Subcutaneous abdominal adipose tissue (tissue), 5 donors: ENCODE results near the gene HSPB1.
"Not testable (repeated sequence)": the region's sequence is repeated elsewhere in the genome, so short reads cannot be mapped to it uniquely, and the experiment has no call there.

Experiments used
- H3K27ac ChIP-seq: one replicate; pipeline ENCODE4 v1.7.0; 2013; ENCODE audit warnings: low read depth, mild to moderate bottlenecking, inconsistent platforms, low read length, moderate library complexity
- H3K27me3 ChIP-seq, 5 donors: one replicate each; pipeline ENCODE4 v1.7.0; 2013; ENCODE audit warnings: low read length in 5 of 5, inconsistent platforms in 1 of 5; ENCODE audit not compliant: control insufficient read depth in 5 of 5, insufficient read depth in 4 of 5
- H3K36me3 ChIP-seq, 5 donors: one replicate each; pipeline ENCODE4 v1.7.0; 2013; ENCODE audit warnings: low read length in 5 of 5; ENCODE audit not compliant: control insufficient read depth in 5 of 5, insufficient read depth in 5 of 5
- H3K4me1 ChIP-seq, 5 donors: one replicate each; pipeline ENCODE4 v1.7.0; 2013; ENCODE audit warnings: low read length in 5 of 5, mild to moderate bottlenecking in 3 of 5, moderate library complexity in 1 of 5; ENCODE audit not compliant: control insufficient read depth in 5 of 5, insufficient read depth in 5 of 5
- H3K4me3 ChIP-seq, 5 donors: one replicate each; pipeline ENCODE4 v1.7.0; 2013; ENCODE audit warnings: low read length in 5 of 5, low read depth in 1 of 5
- H3K9ac ChIP-seq, 5 donors: one replicate each; pipeline ENCODE4 v1.7.0; 2013; ENCODE audit warnings: low read length in 5 of 5, mild to moderate bottlenecking in 4 of 5, moderate library complexity in 3 of 5
- H3K9me3 ChIP-seq, 5 donors: one replicate each; pipeline ENCODE4 v1.7.0; 2013; ENCODE audit warnings: low read length in 5 of 5; ENCODE audit not compliant: control insufficient read depth in 5 of 5
- donor health status: healthy.
- donor health status: healthy.
- donor health status: healthy.
- donor health status: healthy.
- donor health status: healthy.

HSPB1 gene

DNA sequence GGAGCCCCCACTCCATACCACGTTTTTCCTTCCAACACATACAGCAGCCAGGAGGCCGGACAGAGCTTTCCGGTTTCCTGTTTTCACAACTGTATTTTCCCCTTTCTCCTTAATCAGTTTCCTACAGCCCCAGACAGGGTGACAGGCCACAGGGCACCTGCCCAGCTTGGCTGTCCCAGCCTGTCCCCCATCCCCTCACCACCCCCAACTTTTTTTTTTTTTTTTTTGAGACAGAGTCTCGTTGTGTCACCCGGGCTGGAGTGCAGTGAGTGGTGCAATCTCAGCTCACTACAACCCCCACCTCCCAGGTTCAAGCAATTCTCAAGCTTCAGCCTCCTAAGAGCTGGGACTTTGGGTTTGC is 10.3 kb upstream of the HSPB1 start:
- no peaks in the 10 kb centered on the region for H3K27me3 ChIP-seq
- peaks cover 19 to 55% (median 47%) of the 10 kb centered on the region in 5 donors for H3K4me1 ChIP-seq
- H3K27ac ChIP-seq, result peak overlapping the region; percentile 100
- peak overlapping the region; percentile 25 to 66 (median 59) for H3K4me3 ChIP-seq
- H3K36me3 ChIP-seq, result no peaks in the 10 kb centered on the region
- no peaks in the 10 kb centered on the region for H3K9me3 ChIP-seq
- peak overlapping the region in 4 of 5 donors; percentile 69 to 87 (median 78) for H3K9ac ChIP-seq

DNA sequence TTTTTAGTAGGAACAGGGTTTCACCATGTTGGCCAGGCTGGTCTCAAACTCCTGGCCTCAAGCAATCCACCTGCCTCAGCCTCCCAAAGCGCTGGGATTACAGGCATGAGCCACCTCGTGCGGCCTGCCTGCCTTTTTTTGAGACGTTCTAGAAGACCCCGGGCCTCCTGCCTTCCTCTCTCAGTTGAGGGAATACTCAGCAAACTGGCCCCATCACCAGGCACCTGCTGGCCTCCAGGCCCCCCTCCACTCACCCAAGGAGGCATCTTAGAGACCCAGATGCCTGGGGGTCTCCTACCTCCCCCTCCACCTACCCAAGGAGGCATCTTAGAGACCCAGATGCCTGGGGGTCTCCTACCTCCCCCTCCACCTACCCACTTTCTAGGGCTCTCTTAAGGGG is 9.6 kb upstream of the HSPB1 start:
- not testable (repeated sequence) for H3K9me3 ChIP-seq, H3K4me3 ChIP-seq, H3K27me3 ChIP-seq, H3K36me3 ChIP-seq
- peak overlapping the region in 2 of 5 donors; percentile 2 to 32 for H3K9ac ChIP-seq
- peaks cover 19 to 61% (median 52%) of the 10 kb centered on the region in 5 donors for H3K4me1 ChIP-seq
- H3K27ac ChIP-seq, result peak overlapping the region; percentile 100

- Histone ChIP-seq H3K27me3 (no peaks in the 10 kb centered on the region), H3K4me1 (peaks cover 19 to 61% (median 52%) of the 10 kb centered on the region in 5 donors), H3K4me3 (no peak overlapping the region), H3K27ac (peak overlapping the region; percentile 100), H3K9me3 (no peaks in the 10 kb centered on the region), H3K9ac (peak overlapping the region in 3 of 5 donors; percentile 2 to 87 (median 32)), H3K36me3 (no peaks in the 10 kb centered on the region)
Observed at GRCh38 chr7:76293407-76293901, 9.0 kb upstream of the HSPB1 start.

DNA sequence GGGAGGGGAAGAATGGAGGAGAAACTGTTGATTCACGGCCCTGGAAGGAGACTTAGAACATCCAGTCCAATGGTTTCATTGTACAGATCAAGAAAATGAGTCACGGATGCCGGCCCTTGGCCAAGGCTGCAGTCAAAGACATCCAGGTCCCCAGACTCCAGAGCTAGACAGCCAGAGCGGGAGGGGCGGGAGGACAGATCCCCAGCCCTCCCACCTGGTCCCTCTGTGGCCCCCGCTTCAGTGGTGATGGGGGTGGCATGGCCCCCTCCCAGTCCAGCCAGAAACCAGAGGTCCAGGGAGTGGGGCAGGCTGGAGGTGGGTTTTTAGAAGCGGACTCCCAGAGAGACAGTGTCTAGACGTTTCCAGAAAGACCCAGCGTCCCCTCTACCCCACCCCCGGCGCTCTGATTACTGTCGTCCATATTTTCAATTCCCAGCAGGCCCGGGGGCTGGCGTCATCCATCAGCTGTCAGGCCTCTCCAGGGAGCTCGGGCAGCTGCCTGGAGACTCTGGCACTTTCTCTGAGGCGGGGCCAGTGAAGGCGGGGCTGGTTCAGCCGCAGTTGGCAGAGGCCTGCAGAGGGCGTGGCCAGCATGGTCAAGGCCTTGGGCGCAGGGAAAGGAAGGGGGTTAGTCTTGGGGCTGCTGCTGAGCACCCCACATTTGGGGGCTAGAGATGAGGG is 8.0 kb upstream of the HSPB1 start:
- H3K36me3 ChIP-seq, result no peaks in the 10 kb centered on the region
- H3K4me3 ChIP-seq, result peak overlapping the region; percentile 8 to 56 (median 42)
- no peaks in the 10 kb centered on the region for H3K9me3 ChIP-seq
- H3K27ac ChIP-seq, result peak overlapping the region; percentile 100
- H3K9ac ChIP-seq, result peak overlapping the region; percentile 38 to 92 (median 57)
- no peaks in the 10 kb centered on the region for H3K27me3 ChIP-seq
- peaks cover 19 to 61% (median 52%) of the 10 kb centered on the region in 5 donors for H3K4me1 ChIP-seq

DNA sequence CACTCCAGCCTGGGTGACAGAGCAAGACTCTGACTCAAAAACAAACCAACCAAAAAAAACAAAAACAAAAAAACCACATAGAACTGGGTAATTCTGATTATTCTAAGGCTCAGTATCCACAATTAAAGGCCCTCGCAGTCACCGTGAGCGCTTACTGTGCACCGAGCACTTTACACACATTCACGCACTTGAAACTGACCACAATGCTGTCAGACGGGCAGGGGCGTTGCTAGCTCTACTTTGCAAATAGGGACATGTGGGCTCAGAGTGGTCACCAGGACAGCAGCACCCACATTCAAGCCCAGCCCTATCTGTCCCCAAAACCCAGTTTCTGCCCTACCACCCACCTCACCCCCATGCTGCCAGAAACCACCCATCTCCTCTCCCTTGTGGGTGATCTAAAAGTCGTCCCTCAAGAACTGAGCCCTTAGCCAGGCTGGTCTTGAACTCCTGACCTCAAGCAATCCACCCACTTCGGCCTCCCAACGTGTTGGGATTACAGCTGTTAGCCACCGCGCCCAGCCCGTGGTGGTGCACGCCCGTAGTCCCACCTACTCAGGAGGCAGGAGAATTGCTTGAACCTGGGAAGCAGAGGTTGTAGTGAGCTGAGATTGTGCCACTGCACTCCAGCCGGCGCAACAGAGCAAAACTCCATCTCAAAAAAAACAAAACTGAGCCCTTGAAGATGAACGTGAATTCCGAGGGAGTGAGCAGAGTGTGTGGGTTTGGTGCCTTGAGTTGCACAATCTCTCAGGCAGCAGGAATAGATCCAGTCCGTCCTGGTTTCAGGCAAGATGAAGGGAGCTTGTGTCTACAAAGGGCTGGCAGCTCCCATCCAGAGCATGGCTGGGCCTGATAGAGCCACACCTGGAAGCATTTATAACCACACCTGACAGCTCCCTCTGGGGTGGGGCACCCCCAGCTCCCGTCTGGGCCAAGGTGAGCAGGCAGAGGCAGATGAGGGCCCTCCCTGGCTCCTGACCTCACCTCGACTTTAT is 5.4 kb upstream of the HSPB1 start:
- no peaks in the 10 kb centered on the region for H3K27me3 ChIP-seq
- peaks cover 13 to 51% (median 45%) of the 10 kb centered on the region in 5 donors for H3K4me1 ChIP-seq
- no peak overlapping the region for H3K4me3 ChIP-seq
- H3K36me3 ChIP-seq, result no peaks in the 10 kb centered on the region
- no peaks in the 10 kb centered on the region for H3K9me3 ChIP-seq
- H3K9ac ChIP-seq, result peak overlapping the region in 1 of 5 donors; percentile 25
- peak overlapping the region; percentile 62 for H3K27ac ChIP-seq

DNA sequence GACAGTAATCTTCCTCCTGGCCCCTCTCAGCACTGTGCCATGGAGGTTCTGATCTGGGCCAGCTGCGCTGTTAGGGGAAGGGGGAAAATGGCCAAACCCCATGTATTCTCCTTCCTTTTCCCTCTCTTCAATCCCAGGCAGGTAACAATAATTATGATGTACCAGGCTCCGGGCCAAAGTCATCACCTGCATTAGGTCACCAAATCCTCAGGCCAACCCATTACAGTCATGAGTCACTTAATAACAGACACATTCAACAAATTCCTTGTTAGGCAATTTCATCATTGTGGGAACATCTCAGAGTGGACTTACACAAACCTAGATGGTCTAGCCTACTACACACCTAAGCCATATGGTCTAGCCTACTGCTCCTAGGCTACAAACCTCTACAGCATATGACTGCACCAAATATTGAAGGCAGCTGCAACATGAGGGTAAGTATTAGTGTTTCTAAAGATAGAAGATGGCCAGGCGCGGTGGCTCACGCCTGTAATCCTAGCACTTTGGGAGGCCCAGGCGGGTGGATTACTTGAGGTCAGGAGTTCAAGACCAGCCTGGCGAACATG is 2.2 kb upstream of the HSPB1 start:
- no peak overlapping the region for H3K4me3 ChIP-seq
- no peak overlapping the region for H3K9ac ChIP-seq
- no peaks in the 10 kb centered on the region for H3K9me3 ChIP-seq
- peaks cover 5 to 49% (median 34%) of the 10 kb centered on the region in 5 donors for H3K4me1 ChIP-seq
- H3K27ac ChIP-seq, result no peak overlapping the region
- H3K27me3 ChIP-seq, result no peaks in the 10 kb centered on the region
- H3K36me3 ChIP-seq, result peaks cover 0 to 7% (median 3%) of the 10 kb centered on the region in 5 donors

DNA sequence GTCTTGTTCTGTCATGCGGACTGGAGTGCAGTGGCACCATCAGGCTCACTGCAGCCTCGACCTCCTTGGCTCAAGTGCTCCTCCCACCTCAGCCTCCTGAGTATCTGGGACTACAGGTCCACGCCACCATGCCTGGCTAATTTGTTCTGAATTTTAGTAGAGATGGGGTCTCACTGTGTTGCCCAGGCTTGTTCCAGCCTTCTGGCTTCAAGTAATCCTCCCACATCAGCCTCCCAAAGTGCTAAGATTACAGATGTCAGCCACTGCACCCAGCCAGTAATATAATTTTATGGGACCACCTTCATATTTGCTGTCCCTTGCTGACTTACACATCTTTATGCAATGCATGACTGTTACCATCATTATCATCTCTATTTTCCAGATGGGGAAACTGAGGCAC is 1.5 kb upstream of the HSPB1 start:
- H3K9me3 ChIP-seq, result no peaks in the 10 kb centered on the region
- no peaks in the 10 kb centered on the region for H3K27me3 ChIP-seq
- H3K9ac ChIP-seq, result no peak overlapping the region
- no peak overlapping the region for H3K4me3 ChIP-seq
- peak overlapping the region; percentile 98 for H3K27ac ChIP-seq
- peaks cover 5 to 45% (median 31%) of the 10 kb centered on the region in 5 donors for H3K4me1 ChIP-seq
- H3K36me3 ChIP-seq, result peaks cover 0 to 7% (median 3%) of the 10 kb centered on the region in 5 donors

DNA sequence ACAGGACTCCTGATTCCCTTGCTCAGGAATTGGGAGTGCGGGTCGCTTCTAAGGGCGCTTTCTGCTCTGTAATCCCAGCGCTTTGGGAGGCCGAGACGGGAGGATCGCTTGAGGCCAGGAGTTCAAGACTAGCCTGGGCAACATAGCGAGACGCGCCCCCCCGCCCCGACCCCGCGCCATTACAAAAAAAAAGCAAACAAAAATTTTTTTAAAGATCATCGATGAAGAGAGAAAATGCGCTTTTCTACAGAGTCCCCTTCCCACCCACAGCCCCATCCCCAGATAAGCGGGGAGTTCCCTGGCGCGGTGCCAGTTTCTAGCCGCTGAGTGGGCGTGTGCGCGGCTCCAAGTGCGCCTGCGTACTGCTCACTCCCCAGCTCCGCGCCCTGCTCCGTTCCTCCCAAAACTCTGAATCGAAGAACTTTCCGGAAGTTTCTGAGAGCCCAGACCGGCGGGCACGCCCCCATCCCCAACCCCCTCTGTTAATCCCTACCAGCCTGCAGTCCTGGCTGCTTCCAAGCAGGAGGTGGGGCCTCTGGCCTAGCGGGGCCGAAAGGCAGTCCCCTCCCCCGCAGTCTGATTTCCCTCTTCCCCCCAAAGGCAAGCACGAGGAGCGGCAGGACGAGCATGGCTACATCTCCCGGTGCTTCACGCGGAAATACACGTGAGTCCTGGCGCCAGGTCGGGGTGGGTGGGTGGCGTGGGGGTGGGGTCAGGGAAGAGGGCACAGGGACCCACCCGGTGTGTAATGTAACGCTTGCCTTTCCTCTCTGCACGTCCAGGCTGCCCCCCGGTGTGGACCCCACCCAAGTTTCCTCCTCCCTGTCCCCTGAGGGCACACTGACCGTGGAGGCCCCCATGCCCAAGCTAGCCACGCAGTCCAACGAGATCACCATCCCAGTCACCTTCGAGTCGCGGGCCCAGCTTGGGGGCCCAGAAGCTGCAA is 1.0 kb downstream of the HSPB1 start:
- Histone ChIP-seq H3K9me3 (no peaks in the 10 kb centered on the region), H3K4me1 (peaks cover 3 to 48% (median 32%) of the 10 kb centered on the region in 5 donors), H3K27ac (peak overlapping the region; percentile 98), H3K4me3 (peak overlapping the region; percentile 63 to 92 (median 74)), H3K9ac (peak overlapping the region; percentile 87 to 91 (median 89)), H3K36me3 (peaks cover 0 to 7% (median 3%) of the 10 kb centered on the region in 5 donors), H3K27me3 (no peaks in the 10 kb centered on the region)

GRCh38 chr7:76304888-76305375 is 2.5 kb downstream of the HSPB1 start:
- H3K4me1 ChIP-seq, result peaks cover 3 to 48% (median 32%) of the 10 kb centered on the region in 5 donors
- peak overlapping the region; percentile 98 for H3K27ac ChIP-seq
- H3K9ac ChIP-seq, result peak overlapping the region in 3 of 5 donors; percentile 21 to 63 (median 60)
- H3K9me3 ChIP-seq, result no peaks in the 10 kb centered on the region
- no peaks in the 10 kb centered on the region for H3K27me3 ChIP-seq
- peaks cover 0 to 7% (median 3%) of the 10 kb centered on the region in 5 donors for H3K36me3 ChIP-seq
- peak overlapping the region in 4 of 5 donors; percentile 2 to 32 (median 20) for H3K4me3 ChIP-seq
